ENCODE results near the gene FAM234B.
A peak's percentile ranks its signal among the peaks of the same experiment; 100 is the strongest.

Gene FAM234B

DNA sequence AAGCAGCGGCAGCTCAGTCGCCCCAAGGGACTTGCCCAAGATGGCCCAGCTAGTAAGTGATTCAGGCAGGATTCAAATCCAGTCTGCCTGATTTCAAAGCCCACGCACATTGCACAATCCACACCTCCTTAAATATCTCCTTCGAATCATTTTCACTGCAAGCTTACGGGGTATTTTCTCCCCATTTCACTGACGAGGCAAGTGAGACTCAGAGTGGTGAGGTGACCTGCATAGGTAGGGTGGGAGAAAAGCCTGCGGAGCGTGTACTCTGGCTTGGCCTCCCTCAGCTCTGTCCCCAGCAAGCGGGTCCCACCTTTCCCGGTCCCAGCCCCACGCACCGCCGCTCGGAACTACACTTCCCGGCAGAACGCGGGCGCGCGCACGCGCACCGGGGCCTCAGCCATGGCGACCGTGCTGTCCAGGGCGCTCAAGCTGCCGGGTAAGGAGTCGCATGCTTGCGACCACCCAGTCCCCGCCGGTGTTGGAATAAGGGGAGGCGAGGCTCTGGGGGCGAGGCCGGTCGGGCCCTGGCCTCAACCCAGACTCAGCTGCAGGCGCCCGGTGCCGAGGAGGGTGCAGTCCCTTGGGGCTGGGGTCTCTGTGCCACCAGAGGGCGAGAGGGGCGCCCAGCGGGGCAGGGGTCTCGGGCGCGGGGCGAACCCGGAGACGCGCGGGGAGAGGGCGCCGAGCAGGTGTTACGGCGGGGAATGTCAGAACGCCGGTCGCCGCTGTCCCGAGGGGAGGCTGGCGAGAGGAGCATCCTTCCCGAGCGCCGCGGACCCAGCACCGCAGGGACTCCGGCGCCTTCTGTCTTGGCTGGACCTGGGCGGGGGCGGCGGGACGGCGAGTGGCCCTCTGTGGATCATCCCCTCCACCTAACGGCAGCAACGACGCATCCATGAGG is at the start of gene FAM234B:
Gene FAM234B, plus strand, starts transcription at position 380 of the 904 bp plus-strand sequence. Its CDS starts 23 bp downstream, at position 403.
- DNase-seq: peak; percentile 81

GRCh38 chr12:12995088-12995487 is 49.1 kb upstream of the FAM234B start:
- no peak for DNase-seq

DNA sequence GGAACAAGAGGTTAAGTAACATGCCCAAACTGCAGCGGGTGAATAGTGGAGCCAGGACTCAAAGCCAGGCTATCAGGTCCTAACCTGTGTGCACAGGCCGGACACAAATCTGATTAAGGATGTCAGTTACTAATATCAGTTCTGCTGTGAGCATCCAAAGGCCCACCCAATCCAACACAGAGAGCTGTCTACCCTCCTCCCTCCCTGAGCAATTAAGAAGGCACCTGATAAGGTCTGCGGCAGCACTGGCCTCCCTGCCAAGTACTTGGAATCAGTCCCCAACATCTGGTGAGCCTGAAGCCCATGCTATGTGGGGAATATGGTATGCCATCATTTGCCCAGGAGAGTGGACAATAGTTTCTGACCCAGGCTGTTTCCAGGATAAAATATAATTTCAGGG is 48.0 kb upstream of the FAM234B start:
- DNase-seq: no peak

DNA sequence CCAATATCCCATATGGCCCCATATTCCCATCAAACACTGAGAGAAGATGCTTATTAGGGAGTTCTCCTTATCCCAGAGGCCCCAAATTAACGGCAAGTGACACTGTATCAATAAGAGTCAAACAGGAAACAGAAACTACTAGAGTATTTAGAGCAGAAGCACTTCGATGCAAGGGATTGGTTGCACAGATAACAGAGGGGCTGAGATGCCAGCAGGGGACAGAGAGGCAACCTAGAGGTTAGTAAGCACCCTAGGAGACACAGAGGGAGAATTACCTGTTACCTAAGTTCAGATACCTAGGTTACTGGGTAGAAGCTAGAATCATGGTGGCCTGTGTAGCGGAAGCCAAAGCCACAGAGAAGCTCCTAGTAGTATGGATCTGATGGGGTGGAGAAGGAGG is 47.0 kb upstream of the FAM234B start:
- DNase-seq: no peak

GRCh38 chr12:12997734-12998133 is 46.4 kb upstream of the FAM234B start:
- no peak for DNase-seq

DNA sequence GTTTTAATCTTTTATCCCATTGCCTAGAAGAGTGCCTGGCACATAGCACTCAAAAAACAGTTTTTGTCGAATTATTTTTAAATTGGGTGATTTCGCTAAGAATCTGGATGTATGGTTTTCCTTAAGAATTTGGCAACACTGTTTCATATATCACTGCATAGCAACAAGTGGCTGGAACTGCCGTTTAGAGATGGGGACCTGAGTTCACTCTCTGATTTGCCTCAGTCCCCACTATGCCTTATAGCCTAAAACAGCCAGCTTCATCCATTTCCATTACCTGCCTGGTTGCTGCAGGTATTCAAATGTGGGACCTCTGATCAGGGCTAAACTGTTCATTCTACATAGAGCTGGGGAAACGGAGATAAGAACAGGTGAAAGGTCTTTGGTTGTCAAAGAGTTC is 45.9 kb upstream of the FAM234B start:
- no peak for DNase-seq

DNA sequence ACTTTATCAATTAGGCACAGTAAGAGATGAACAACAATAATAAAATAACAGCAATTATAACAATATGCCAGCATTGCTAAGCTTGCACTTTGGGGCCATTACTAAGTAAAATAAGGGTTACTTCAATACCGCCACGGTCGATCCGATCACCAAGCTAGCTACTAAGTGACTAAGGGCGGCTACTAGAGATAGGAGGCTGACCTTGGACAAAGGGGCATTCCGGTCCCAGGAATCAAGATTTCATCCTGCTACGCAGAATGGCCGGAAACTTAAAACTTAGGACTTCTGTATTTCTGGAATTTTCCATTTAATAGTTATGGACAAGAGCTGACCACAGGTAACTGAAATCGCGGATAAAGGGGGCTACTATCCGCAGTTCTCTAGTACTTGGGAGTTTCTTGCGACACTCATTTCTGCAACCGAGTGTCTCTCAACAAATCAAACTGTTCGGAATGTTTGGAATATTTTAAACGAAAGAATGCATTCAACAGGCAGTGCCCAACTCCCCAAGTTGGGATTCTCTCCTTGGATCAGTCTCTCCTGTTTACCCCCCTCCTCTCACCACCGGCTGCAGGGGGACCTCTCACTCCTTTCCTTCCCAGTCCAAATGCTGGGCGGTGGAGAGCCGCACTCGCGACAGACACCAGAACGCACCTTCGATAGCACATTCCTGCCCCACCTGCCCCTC is 44.8 kb upstream of the FAM234B start:
- peak; percentile 5 for DNase-seq

DNA sequence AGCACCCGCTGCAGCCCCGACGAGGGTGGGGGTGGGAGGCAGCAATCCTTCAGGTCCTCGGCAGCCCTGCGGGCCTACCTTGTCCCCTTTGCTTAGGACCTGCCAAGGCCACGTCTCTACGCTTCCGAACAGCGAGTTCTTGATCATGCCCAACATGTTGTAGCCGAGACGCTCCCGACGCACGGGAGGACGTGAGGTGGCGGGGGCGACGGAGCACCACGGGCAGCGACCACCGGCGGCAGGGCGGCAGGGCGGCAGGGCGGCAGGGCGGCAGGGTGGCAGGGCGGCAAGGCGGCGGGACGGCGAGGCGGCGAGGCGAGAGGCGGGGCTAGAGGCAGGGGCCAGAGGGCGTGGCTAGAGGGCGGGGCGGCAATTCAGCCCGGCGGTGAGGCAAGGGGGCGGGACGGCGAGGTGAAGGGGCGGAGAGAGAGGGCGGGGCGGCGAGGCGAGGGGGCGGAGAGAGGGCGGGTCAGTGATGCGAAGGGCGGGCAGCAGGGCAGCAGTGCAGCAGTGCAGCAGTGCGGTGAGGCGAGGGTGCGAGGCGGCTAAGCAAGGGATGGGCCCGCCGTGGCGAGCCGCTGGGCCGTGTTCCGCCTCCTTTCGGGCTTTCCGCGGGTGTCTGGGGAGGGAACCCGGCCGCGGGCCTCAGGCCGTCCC is 44.1 kb upstream of the FAM234B start, which contains the start of gene HEBP1:
Gene HEBP1, minus strand, starts transcription at position 307 of the 657 bp plus-strand sequence. Its CDS starts 151 bp downstream, at position 156.
- peak; percentile 95 for DNase-seq

DNA sequence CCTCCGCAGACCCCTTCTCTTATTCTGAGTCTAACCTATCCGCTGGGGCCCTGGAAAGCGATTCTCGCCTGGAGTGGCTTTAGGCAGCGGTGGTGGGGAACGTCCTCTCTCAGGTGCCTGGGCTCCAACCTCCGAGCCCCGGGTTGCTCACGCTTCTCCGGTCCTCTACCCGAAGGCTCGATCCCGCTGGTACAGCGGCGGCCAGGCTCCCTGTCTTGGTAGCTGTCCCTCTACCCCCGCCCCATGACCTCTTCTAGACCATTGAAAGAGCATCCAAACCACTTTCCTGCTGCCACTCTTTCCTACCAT is 43.6 kb upstream of the FAM234B start:
- DNase-seq: no peak

DNA sequence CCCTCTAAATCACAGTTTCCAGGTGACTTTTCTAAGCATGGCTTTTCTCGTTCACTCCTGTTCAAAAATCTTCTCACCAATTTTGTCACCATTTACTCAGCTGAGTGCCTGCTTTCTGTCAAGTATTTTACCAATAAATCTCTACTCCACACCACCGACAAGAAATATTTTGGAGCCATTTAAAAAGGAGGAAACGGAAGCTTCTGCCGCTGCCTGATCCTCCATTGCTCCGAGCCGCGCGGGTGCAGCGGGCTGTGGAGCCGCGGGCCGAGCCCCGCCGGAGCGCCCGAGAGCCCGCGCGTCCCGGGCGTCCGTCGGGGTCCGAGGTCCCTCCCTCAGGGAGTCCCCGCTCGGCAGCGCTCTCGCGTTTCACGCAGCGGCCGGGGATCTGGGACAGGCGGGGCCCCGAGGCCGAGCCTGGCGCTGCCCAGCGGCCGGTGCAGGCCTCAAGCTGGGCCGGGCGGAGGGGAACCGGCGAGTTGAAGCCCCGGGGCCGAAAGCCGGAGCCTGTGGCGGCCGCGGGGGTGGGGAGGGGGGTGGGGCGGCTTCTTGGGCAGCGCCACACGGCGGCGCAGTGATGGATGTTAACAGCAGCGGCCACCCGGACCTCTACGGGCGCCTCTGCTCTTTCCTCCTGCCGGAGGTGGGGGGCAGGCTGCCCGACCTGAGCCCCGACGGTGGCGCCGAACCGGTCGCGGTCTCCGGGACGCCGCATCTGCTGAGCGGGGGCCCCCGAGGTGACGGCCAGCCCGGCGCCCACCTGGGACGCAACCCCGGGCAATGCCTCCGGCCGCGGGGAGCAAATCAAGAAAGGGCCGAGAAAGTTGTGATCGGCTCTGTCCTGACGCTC is 43.0 kb upstream of the FAM234B start:
- DNase-seq: peak; percentile 60

- no peak for DNase-seq
Measured at GRCh38 chr12:13001775-13002040, 42.5 kb upstream of the FAM234B start.

GRCh38 chr12:13002301-13003097 is 41.7 kb upstream of the FAM234B start:
- DNase-seq: no peak

- no peak for DNase-seq
Measured at GRCh38 chr12:13004361-13004760, 39.8 kb upstream of the FAM234B start.

GRCh38 chr12:13004986-13005385 is 39.2 kb upstream of the FAM234B start:
- no peak for DNase-seq

DNA sequence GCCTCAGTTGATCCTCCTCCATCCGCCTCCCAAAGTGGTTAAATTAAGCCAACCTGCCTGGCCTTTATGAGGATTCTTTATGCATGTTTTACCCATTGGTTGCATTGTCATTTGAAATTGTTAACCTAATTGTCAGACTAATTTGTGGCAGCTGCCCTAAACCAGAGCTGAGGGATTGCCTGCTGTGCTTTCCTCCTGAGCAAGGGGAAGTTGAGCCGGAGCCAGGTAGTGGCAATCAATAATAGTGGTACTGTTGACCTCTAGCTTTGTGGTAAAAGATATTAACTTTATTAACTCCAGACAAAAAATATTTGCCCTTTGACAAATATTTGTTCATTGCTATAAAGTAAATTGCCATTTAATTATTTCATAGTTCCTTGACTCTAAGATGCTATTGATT is 38.5 kb upstream of the FAM234B start:
- no peak for DNase-seq

- no peak for DNase-seq
Measured at GRCh38 chr12:13007496-13008233, 36.5 kb upstream of the FAM234B start.

DNA sequence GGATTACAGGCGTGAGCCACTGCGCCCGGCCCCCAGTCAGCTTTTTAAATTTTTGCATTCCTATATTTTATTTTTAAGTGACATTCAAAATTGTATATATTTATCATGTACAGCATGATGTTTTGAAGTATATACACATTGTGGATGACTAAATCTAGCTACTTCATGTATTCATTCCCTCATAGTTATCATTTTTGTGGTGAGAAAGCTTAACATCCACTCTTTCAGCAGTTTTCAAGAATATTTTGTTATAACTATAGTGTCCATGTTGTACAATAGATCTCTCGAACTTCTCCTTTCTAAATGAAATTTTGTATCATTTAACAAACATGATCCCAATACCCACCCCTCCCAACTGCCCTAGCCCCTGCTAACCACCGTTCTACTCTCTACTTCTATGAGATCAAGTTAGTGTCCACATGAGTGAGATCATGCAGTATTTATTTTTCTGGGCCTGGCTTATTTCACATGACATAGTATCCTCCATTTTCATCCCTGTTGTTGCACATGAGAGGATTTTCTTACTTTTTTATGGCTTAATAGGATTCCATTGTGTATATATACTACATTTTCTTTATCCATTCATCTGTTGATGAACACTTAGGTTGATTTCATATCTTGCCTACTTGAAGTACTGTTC is 35.3 kb upstream of the FAM234B start:
- DNase-seq: no peak

- DNase-seq: no peak
Measured at GRCh38 chr12:13011098-13011497, 33.1 kb upstream of the FAM234B start.

- DNase-seq: no peak
Measured at GRCh38 chr12:13022851-13023271, 21.3 kb upstream of the FAM234B start.

DNA sequence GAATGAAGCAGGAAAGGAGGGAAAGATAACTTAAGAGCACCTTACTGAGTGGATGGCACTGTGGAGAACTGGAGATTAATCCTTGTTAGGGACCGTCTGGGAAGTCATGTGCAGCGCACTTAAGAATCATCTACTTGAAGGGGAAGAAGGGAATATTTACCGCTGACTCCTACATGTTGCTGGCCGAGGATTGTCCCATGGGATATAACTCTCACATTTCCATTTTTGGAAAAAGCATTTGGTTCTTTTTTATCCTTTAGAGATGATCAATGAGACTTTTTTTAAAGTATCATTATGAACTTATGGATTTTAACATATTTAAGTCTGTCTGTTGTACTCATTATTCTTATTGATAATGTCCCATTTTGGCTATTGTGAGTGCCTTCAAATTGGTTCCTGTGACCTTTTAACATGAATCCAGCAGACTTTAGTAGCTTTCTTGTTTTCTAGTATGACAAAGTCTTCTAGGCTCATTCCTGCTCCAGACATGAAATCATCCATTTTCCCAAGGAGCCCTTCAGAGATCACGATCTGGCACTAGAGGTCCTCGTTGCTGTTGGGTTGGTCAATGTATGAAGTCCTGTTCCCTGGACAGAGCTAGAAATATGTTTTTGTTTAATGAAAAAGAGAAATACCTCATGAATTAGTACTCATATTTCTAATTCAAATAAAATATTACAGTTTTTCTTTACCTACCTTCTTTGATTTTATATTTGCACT is 20.2 kb upstream of the FAM234B start:
- DNase-seq: peak; percentile 3
